SKM-1 (cell line): Measurements from ENCODE around the gene CMTM1.

Experiments
- DNase-seq: peaks from one replicate; lab custom pipeline; 2025; ENCODE audit not compliant: unreplicated experiment; lab: John Stamatoyannopoulos, UW

The CMTM1 gene

GRCh38 chr16:66566051-66566901, at the start of gene CMTM1:
Gene CMTM1, plus strand, starts transcription at chr16:66566439. Its CDS starts 75 bp downstream, at chr16:66566514.
- DNase-seq, result no peak

GRCh38 chr16:66516509-66516807, 49.8 kb upstream of the CMTM1 start:
- DNase-seq, result no peak

- DNase-seq, result peak; percentile 99
These were observed 49.2 kb upstream of the CMTM1 start for GRCh38 chr16:66516808-66517585.

GRCh38 chr16:66517586-66518263, 48.5 kb upstream of the CMTM1 start:
- DNase-seq, result no peak

GRCh38 chr16:66519482-66520373, 46.5 kb upstream of the CMTM1 start:
- DNase-seq, result no peak

- peak; percentile 61 for DNase-seq
These were observed 45.7 kb upstream of the CMTM1 start for GRCh38 chr16:66520406-66521170.

GRCh38 chr16:66521252-66521713, 45.0 kb upstream of the CMTM1 start:
- no peak for DNase-seq

GRCh38 chr16:66521951-66522771, 44.1 kb upstream of the CMTM1 start:
- DNase-seq, result peak; percentile 73

- DNase-seq, result no peak
These were observed 43.2 kb upstream of the CMTM1 start for GRCh38 chr16:66522816-66523590.

GRCh38 chr16:66523861-66524354, 42.3 kb upstream of the CMTM1 start:
- peak; percentile 83 for DNase-seq

- peak; percentile 98 for DNase-seq
These were observed 41.6 kb upstream of the CMTM1 start for GRCh38 chr16:66524601-66525164.

- DNase-seq, result no peak
These were observed 40.7 kb upstream of the CMTM1 start for GRCh38 chr16:66525396-66526180.

GRCh38 chr16:66528294-66528693, 37.9 kb upstream of the CMTM1 start:
- DNase-seq, result no peak

GRCh38 chr16:66529475-66529874, 36.8 kb upstream of the CMTM1 start:
- no peak for DNase-seq

GRCh38 chr16:66534376-66534799, 31.9 kb upstream of the CMTM1 start:
- DNase-seq, result no peak

- no peak for DNase-seq
These were observed 29.7 kb upstream of the CMTM1 start for GRCh38 chr16:66536525-66536924.

GRCh38 chr16:66537236-66537635, 29.0 kb upstream of the CMTM1 start:
- no peak for DNase-seq
